ENCODE measurements around the gene PFKFB1.

PFKFB1 gene

DNA sequence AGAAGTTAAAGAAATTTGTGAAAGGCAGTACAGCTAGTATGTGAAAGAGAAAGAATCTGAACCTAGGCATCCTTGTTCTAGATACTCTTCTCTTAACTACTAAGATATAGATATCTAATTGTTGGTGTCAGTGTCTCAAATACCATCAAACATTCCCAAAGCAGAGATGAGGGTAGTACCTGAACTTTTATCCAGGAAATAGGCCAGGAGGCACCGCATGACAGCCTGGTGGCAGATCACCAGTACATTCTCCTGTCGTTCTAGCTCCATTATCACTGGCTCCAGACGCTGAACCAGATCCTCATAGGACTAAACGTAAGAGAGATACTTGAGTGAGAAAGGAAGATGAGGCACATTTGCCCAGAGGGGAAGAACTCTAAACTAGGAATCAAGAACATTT is 56.6 kb downstream of the PFKFB1 start:
- no peak for DNase-seq (ENCODE audit: extremely low read depth, low read depth)
- TF ChIP-seq, protein P1, sequence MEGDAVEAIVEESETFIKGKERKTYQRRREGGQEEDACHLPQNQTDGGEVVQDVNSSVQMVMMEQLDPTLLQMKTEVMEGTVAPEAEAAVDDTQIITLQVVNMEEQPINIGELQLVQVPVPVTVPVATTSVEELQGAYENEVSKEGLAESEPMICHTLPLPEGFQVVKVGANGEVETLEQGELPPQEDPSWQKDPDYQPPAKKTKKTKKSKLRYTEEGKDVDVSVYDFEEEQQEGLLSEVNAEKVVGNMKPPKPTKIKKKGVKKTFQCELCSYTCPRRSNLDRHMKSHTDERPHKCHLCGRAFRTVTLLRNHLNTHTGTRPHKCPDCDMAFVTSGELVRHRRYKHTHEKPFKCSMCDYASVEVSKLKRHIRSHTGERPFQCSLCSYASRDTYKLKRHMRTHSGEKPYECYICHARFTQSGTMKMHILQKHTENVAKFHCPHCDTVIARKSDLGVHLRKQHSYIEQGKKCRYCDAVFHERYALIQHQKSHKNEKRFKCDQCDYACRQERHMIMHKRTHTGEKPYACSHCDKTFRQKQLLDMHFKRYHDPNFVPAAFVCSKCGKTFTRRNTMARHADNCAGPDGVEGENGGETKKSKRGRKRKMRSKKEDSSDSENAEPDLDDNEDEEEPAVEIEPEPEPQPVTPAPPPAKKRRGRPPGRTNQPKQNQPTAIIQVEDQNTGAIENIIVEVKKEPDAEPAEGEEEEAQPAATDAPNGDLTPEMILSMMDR (IDR thresholded peaks at IDR 0.05; ENCODE audit: low read depth, low read length, missing control alignments) = no peak

DNA sequence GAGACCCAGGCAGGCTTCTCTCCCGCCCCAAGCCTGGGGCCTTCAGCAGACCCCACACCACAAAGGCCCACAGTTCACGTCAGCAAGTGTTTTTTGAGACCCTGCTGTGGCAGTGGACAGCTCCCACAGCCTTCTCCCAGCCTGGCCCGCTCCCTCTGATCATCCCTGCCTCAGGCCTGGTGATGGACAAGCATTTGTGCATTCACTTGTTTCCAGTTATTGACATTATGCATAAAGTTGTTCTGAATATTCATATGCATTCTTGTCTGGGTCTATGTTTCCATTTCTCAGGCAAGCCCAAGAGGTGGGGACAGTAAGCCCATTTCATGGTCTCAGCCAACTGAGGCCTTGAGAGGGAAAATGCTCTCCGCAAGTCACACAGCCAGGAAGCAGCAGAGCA is 58.7 kb downstream of the PFKFB1 start:
- H3K4me3 ChIP-seq (replicated peaks; ENCODE audit: low read depth, low read length) = no peak overlapping the region
- TF ChIP-seq, protein P1 (IDR thresholded peaks at IDR 0.05; ENCODE audit: low read depth, low read length, missing control alignments) = no peak
- DNase-seq (ENCODE audit: extremely low read depth, low read depth) = no peak

More for the DNA sequence above, 56.6 kb downstream of the PFKFB1 start:
- no peak overlapping the region for H3K4me3 ChIP-seq (replicated peaks; ENCODE audit: low read depth, low read length)

DNA sequence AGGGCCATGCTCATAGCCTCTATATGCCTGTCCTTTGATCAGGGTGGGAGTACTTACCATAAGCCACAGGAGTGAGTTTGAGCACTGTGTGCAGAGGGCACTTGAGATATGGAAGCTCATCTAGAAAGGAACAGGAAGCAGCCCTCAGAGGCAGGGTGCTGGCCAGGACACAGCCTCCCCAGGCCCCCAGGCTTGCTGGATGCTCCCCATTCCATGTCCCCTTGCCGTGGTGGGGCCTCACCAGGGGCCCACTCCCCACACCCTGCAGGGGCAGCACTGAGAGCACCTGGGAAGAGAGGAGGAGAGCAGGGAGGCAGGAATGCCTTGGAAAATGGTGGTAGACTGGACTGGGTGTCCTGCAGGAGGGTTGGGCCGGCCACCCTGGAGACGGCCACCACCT is 59.1 kb downstream of the PFKFB1 start:
- H3K4me3 ChIP-seq (replicated peaks; ENCODE audit: low read depth, low read length) = no peak overlapping the region
- no peak for DNase-seq (ENCODE audit: extremely low read depth, low read depth)
- TF ChIP-seq, protein P1 (IDR thresholded peaks at IDR 0.05; ENCODE audit: low read depth, low read length, missing control alignments) = no peak

DNA sequence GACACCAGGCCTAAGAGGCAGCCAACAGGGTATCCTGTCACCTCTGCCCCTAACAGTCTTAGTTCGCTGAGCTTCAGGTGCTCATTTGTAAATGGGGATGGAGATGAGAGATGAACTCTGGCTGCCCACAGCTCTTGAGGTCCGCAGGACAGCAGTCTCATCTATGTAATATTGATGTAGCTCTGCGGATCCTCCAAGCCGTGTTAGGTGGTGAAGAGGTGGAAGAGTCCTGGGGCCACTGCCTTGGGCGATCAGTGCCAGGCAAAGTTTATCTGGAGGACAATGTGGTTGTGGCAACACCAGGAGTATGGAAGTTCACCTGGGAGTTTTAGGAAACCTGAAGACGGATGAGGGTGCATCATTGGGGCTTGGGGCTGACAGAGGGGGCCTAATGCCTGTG is 59.9 kb downstream of the PFKFB1 start:
- no peak overlapping the region for H3K4me3 ChIP-seq (replicated peaks; ENCODE audit: low read depth, low read length)
- DNase-seq (ENCODE audit: extremely low read depth, low read depth) = no peak
- TF ChIP-seq, protein P1 (IDR thresholded peaks at IDR 0.05; ENCODE audit: low read depth, low read length, missing control alignments) = no peak

DNA sequence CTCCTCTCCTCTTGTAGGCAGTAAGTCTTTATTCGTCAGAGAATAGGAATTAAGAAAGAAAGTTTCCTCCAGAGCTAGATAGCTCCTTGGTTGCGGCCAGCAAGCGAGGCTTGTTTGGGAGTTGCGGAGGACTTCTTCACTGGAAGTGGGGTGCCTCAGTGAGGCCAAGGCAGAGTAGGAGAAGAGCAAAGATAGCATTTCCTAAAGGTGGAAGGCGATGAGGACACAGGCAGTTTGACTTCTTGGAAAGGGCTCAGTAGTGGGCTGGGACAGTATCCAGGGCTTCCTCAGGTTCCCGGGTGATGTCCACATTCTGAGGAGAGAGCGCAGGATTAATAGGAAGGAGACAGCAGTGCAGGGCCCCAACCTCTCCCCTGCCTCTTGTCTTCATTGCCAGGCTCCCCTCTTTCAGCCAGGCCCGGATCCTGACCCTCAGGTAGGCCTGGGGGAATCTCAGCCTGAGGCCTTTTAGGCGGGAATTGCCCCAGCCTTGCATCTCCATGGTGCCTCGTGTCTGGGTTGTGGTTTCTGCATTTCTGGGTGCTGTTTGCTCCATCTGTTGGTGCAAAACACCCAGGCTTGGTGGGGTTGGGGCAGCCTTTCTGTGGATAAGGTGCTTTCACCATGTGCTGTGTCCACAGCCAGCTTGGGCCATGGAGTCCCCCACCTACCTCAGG is 60.7 kb downstream of the PFKFB1 start:
- no peak overlapping the region for H3K4me3 ChIP-seq (replicated peaks; ENCODE audit: low read depth, low read length)
- TF ChIP-seq, protein P1 (IDR thresholded peaks at IDR 0.05; ENCODE audit: low read depth, low read length, missing control alignments) = no peak
- DNase-seq (ENCODE audit: extremely low read depth, low read depth) = no peak

DNA sequence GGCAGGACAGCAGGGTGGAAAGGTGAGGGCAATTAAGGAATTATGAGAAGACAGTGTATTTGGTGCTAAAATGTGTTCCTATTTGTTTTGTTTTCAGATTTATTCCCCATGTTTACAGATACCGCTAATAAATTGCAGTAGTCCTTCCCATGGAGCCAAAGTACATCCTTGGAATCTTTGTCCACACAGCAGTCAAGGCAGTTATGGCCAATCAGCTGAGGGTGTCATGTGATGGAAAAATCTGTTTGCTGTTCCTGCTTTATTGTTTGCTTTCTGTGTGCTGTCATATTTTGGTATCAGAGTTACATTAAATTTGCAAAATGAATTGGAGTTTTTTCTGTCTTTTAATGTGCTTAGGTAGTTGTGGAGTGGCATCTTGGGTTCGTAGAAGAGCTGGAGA is 62.9 kb downstream of the PFKFB1 start:
- H3K4me3 ChIP-seq (replicated peaks; ENCODE audit: low read depth, low read length) = no peak overlapping the region
- TF ChIP-seq, protein P1 (IDR thresholded peaks at IDR 0.05; ENCODE audit: low read depth, low read length, missing control alignments) = no peak
- DNase-seq (ENCODE audit: extremely low read depth, low read depth) = no peak
